Stimulated activated CD4-positive, alpha-beta T cell treated with anti-CD3 and anti-CD28 coated beads, Interleukin-4, amount 100 ng/mL, for 24 hours (primary cell): ENCODE data around the gene ADGRA1.

Experiments
- DNase-seq: peaks from one replicate; pipeline ENCODE4 v3.0.0-alpha.2; 2020

Gene ADGRA1

GRCh38 chr10:133079836-133080682, 7.7 kb upstream of the ADGRA1 start:
- no peak for DNase-seq

DNA sequence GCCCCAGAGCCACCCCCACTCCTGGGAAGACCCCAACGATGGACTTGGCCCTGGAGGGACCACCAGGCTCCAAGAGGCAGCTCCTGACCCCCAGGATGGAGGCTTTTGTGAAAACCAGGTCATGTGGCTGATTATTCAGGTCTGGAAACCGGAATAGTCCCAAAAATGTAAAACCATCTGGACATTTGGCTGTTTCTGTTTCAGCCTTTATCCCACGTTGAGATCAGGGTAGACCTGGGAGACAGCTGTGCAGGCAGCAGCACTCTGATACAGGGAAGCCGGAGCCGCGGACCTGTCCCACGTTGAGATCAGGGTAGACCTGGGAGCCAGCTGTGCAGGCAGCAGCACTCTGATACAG, 7.1 kb upstream of the ADGRA1 start:
- DNase-seq = no peak

DNA sequence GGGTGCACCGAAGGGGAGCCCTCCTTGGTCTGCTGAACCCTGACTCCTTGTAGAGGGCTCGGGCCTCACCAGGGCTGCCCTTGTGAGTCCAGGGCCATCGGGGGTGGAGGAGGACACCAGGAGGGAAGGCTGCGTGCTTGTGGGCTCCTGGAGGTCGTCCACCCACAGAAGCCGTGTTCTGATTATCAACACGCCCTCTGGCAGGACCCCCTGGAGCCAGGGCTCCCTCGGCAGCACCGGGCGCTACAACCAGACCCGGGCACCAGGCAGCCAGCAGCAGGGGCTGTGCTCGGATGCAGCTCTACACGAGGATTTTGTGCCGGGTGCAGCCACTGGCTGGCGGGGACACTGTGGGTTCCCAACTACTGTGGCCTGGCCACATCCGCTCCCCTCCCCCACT, 6.1 kb upstream of the ADGRA1 start:
- no peak for DNase-seq

DNA sequence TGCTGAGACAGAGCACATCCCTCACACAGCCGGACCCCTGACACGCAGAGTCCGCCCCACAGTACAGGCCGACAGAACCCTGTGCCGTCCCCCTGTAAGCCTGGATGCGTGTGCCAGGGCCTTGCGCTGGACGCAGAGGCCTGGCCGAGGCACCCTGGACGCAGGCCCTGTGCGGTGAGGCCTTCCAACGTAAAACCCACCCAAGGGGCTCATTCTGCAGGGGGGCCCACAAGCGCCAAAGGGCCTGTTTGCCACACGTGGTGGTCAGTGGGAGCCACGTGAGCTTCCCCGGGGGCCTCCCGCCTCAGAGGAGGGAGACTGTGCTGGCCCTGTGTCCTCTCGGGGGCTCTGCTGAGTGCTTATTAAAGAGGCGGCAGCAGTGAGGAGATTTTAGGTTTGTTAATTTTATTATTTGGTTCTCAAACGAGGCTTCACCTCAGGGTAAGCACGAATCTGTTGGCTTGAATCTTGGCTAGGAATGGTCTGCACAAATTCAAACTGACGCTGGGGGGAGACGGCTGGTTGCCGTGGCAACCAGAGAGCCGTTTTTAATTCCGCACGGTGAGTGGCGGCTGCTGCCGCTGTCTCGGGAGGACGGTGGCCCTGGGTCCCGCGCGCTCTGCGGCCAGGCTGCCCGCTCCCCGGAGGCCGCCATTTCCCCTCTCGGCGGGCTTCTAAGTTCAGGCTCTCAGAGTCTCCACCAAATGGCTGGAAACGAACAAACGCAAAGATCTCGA, 4.9 kb upstream of the ADGRA1 start:
- no peak for DNase-seq

DNA sequence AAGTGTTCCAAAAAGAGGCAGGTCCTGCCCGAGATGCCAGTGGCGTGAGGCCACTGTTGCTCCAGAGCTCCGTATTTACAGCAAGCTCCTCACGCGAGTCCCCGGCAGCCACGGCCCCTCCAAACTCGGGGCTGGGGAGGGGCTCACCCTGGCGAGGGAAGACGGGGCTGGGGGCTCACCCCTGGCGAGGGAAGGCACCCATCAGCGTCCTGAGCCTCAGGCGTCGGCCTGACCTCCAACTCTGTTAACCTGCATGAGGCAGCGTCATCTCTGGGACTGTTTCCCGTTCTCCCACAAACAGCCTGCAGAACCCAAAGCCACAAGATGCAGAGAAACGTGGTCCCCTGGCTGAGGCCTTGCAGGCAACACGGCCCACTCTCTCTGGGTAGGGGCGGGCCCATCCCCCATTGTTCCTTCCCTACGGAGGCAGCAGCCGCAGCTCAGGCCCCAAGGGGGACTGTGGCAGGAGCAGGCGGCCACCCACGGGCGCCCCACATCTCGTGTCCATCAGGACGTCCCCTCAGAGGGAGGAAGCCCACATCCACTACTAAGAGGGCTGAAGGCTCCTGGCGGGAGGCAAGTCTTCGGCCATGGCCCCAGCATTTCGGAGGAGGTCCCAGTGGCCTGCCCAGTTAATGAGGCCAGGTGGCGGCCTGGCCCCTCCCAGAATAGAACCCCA, 4.2 kb upstream of the ADGRA1 start:
- DNase-seq = no peak

DNA sequence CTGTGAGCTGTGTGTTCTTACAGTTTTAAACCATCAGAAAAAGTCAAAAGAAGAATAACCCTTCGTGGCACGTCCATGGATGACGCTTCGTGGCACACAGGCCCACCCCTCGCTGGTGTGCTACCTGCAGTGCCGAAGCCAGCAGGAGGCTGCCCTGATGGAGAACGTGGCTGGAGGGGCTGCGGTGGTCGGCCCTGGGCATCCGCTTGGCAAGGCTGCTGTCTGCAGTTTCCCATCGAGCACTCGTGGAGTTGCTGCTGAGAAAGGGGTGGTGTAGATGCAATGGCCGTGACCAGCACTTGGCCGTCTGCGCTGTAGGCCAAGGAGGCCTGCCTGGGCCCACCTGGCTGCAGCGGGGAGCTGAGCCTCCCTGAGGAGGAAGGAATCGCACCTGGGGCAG, 3.2 kb upstream of the ADGRA1 start:
- no peak for DNase-seq

GRCh38 chr10:133085251-133086125, 2.2 kb upstream of the ADGRA1 start:
- DNase-seq = no peak

DNA sequence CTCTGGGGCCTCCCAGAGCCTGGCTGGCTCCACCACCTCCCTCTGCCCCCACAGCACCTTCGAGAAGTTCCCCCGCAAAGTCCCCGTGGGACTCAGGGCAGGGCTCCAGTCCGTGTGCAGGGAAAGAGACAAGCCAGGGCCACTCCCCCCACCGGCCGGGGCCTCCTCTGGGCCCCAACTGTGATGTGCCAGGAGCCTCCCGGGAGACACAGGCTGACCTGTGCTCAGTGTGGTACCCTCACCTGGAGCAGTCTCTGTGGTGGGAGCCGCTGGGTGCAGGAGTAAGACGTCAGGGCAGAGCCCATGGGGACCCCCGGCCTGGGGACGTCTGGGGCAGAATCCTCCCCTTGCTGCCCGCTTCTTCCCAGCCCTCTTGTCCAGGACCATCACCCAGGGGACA, 1.5 kb upstream of the ADGRA1 start:
- DNase-seq = no peak

- no peak for DNase-seq
These were observed 562 bp upstream of the ADGRA1 start for GRCh38 chr10:133087045-133087678.

- DNase-seq = no peak
These were observed 643 bp downstream of the ADGRA1 start for GRCh38 chr10:133088179-133088955.

GRCh38 chr10:133088956-133089800, 1.5 kb downstream of the ADGRA1 start:
- DNase-seq = no peak

DNA sequence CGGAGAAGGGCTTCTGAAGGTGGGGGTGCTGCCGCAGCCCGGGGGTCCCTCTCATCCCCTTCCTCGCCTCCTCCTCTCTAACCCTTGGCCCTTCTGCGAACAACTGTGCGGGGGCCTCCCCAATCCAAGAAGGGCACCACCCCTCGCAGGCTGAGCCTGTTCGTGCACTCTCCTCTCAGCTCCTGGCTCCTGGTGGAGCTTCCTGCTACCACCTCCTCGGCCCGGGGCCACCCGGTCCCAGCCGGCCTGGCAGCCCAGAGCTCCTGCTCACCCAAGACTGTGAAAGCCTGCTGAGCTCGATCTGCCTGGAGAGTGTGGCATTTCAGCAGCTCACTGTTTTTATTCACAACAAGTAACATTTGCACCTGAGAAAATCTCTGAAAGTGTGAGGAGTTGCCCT, 2.4 kb downstream of the ADGRA1 start:
- no peak for DNase-seq

- no peak for DNase-seq
These were observed 2.9 kb downstream of the ADGRA1 start for GRCh38 chr10:133090654-133091053.

GRCh38 chr10:133091316-133091715, 3.6 kb downstream of the ADGRA1 start:
- no peak for DNase-seq

DNA sequence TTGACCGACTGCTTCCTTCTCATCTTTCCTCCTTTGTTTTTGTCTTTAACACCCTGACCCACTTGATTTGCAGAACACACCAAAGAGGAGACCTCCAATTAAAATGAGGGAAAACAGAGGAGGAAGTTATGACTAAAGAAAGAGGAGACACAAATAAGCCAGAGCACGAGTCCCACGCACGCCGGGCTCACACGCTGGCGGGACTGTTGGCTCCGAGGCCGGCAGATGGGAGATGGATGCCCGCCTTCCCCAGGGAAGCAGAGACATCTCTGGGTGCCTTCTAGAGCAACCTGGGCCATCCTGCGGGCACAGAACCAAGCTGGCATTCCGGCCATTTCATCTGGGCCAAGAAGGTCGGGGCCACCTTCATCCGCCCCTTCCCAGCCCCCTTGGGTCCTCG, 5.6 kb downstream of the ADGRA1 start:
- DNase-seq = no peak

- DNase-seq = no peak
These were observed 6.6 kb downstream of the ADGRA1 start for GRCh38 chr10:133094286-133094685.

DNA sequence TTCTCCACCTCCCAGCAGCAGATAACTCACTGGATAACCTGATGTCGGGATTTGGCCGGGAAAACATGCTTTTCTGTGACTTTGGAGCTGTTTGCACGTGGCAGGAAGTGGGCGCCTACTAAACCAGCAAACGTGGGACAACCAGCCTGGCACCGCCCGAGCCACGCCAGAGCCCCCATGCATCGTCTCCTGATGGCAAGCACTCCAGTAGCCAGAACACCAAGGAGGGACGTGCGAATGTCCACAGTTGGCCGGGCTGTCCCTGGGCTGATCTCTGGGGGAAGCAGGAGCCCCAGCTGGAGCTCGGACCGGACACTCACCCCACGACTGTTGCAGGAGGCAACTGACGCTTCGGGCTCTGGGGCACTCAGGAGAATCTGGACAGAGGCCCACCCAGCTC, 7.1 kb downstream of the ADGRA1 start:
- no peak for DNase-seq

- DNase-seq = no peak
These were observed 7.9 kb downstream of the ADGRA1 start for GRCh38 chr10:133095586-133095985.

DNA sequence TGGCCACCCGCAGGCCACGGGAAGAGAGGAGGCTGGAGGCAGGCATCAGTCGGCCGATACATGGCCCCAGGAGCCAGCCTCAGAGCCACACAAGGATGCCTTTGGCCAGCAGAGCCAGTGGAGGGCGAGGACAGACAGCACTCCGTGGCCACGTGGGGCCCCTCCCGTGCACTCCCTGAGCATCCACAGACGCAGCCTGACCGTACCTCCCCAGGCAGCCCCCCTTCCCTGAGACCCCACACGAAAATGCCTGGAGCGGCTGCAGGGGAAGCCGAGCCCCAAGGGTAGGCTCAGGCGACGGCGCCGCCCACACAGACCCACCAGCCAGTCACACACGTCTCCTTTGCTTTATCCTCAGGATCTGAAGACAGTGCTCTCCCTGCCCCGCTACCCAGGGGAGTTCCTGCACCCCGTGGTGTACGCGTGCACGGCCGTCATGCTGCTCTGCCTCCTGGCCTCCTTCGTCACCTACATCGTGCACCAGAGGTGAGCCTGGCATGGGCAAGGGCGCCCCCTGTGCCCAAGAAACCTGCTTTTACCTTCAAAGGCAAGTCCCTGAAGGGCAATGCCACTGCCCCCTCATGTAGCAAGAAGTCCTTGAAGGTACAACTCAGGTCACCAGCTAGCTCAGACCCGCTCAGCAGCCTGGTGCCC, 9.0 kb downstream of the ADGRA1 start:
- no peak for DNase-seq

- DNase-seq = no peak
These were observed 9.7 kb downstream of the ADGRA1 start for GRCh38 chr10:133097418-133097817.
